HFFc6 (cell line): ENCODE measurements around the gene PEX3. TPM values are rescaled to one million over a fixed set of nuclear protein-coding genes. Genes with fewer than 3 reads are reported as not detected.
"Not testable (repeated sequence)": the region's sequence is repeated elsewhere in the genome, so short reads cannot be mapped to it uniquely, and the experiment has no call there.

Source experiments
- DNase-seq: peaks from one replicate; pipeline ENCODE4 v3.0.0-alpha.2; 2018
- H3K27ac Mint-ChIP-seq: 2 replicates; pipeline ENCODE4 v1.8.0; 2020; ENCODE audit warnings: mild to moderate bottlenecking, mixed read lengths
- H3K27me3 Mint-ChIP-seq: 2 replicates; pipeline ENCODE4 v1.8.0; 2021; ENCODE audit warnings: mild to moderate bottlenecking, moderate library complexity, mixed read lengths; ENCODE audit not compliant: insufficient read depth
- H3K36me3 Mint-ChIP-seq: 2 replicates; pipeline ENCODE4 v1.8.0; 2021; ENCODE audit warnings: low read depth, mixed read lengths
- H3K4me1 Mint-ChIP-seq: 2 replicates; pipeline ENCODE4 v1.8.0; 2020; ENCODE audit warnings: low read depth, mixed read lengths
- H3K4me3 Mint-ChIP-seq: 2 replicates; pipeline ENCODE4 v1.8.0; 2020; ENCODE audit warnings: mild to moderate bottlenecking, moderate library complexity, mixed read lengths
- H3K9me3 Mint-ChIP-seq: 2 replicates; pipeline ENCODE4 v1.8.0; 2020; ENCODE audit warnings: mild to moderate bottlenecking, mixed read lengths
- total RNA-seq, 6 experiments: library from RNA; stranded (reverse); fragmentation: NEBNext Ultra II Directional; extraction: Animal tissue kit (Norgen Biotek cat#: 25700); gene quantifications; 2 replicates in 1 of 6; 3 replicates in 5 of 6; pipeline ENCODE4 v1.2.3, GENCODE V29; 2021
- TF ChIP-seq, protein P1 (sequence below): fragments of 200-600 bp; sonication (generic); IDR thresholded peaks from 2 replicates; pipeline ENCODE4 v1.5.0; 2021; ENCODE audit warnings: antibody characterized with exemption, mild to moderate bottlenecking

The PEX3 gene
- total RNA-seq, 6 experiments from 2014 or later = 18.7 to 23.7 (median 20.4) TPM

DNA sequence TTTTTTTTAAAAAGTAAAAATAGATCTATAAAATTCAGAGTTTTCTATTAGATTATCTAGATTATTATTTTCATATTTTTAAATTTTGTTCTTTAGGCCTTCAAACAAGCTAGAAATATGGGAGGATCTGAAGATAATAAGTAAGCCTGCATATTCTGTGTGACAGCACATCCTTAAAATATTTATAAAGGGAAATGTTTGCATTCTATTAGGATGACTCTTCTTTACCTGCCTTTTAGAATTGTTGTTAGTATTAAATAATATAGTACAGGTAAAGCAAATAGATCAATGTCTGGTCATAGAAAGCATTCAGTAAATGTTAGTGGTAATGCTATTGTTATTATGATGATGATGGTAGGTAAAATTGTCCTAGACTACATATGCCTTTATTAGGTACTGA is 17.4 kb downstream of the PEX3 start:
- H3K27ac Mint-ChIP-seq = no peak overlapping the region
- no peaks in the 10 kb centered on the region for H3K27me3 Mint-ChIP-seq
- TF ChIP-seq, protein P1, sequence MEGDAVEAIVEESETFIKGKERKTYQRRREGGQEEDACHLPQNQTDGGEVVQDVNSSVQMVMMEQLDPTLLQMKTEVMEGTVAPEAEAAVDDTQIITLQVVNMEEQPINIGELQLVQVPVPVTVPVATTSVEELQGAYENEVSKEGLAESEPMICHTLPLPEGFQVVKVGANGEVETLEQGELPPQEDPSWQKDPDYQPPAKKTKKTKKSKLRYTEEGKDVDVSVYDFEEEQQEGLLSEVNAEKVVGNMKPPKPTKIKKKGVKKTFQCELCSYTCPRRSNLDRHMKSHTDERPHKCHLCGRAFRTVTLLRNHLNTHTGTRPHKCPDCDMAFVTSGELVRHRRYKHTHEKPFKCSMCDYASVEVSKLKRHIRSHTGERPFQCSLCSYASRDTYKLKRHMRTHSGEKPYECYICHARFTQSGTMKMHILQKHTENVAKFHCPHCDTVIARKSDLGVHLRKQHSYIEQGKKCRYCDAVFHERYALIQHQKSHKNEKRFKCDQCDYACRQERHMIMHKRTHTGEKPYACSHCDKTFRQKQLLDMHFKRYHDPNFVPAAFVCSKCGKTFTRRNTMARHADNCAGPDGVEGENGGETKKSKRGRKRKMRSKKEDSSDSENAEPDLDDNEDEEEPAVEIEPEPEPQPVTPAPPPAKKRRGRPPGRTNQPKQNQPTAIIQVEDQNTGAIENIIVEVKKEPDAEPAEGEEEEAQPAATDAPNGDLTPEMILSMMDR = no peak
- no peaks in the 10 kb centered on the region for H3K9me3 Mint-ChIP-seq
- H3K4me1 Mint-ChIP-seq = no peaks in the 10 kb centered on the region
- peaks cover 5% of the 10 kb centered on the region; the same call in 1 of the 2 replicates for H3K36me3 Mint-ChIP-seq
- no peak for DNase-seq
- no peak overlapping the region for H3K4me3 Mint-ChIP-seq

DNA sequence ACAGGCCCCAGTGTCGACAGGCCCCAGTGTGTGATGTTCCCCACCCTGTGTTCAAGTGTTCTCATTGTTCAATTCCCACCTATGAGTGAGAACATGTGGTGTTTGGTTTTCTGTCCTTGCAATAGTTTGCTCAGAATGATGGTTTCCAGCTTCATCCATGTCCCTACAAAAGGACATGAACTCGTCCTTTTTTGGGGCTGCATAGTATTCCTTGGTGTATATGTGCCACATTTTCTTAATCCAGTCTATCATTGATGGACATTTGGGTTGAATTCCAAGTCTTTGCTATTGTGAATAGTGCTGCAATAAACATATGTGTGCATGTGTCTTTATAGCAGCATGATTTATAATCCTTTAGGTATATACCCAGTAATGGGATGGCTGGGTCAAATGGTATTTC is 18.2 kb downstream of the PEX3 start:
- not testable (repeated sequence) for H3K27ac Mint-ChIP-seq, H3K4me1 Mint-ChIP-seq, H3K27me3 Mint-ChIP-seq, H3K9me3 Mint-ChIP-seq, H3K4me3 Mint-ChIP-seq, DNase-seq, H3K36me3 Mint-ChIP-seq

DNA sequence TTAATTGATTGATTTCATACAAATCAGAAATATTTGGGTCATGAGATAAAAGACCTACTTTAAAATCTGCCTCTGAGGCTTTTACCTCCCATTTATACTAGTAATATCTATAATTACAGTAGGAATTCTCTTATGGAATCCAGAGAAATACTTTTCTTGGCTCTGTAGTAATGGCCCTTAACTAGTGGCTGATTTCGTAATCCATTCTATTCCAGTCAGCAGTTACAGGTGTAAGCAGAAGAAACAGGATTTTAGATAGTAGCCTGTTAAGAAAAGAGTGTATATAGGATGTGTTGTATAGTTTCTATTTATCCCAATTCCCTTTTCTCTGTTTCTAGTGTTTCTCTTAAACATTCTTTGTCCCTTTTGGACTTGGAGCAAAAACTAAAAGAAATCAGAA is 21.2 kb downstream of the PEX3 start:
- TF ChIP-seq, protein P1 = no peak
- Mint-ChIP-seq H3K9me3 (no peaks in the 10 kb centered on the region), H3K27ac (no peak overlapping the region), H3K36me3 (peaks cover 23% of the 10 kb centered on the region), H3K27me3 (no peaks in the 10 kb centered on the region), H3K4me1 (no peaks in the 10 kb centered on the region), H3K4me3 (no peak overlapping the region)
- no peak for DNase-seq

DNA sequence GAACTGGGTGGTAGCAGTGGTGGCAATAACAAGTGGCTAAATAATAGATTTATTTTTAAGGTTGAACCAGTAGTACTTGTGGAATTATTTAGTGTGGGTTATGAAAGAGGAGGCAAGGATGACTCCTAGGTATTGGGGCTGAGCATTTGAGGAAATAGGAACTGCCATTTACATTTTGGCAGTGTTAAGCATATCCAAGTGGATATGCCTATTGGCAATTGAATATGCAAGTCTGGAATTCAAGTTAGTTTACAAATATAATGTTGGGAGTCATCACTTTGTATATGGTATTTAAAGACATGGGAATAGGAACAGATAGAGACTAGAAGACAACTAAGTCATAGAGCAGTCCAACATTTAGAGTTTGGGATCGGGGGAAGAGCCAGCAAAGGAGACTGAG is 25.9 kb downstream of the PEX3 start:
- Mint-ChIP-seq H3K27ac (no peak overlapping the region), H3K4me1 (no peaks in the 10 kb centered on the region), H3K27me3 (no peaks in the 10 kb centered on the region), H3K36me3 (peaks cover 25% of the 10 kb centered on the region), H3K4me3 (no peak overlapping the region), H3K9me3 (no peaks in the 10 kb centered on the region)
- TF ChIP-seq, protein P1 = no peak
- DNase-seq = no peak

DNA sequence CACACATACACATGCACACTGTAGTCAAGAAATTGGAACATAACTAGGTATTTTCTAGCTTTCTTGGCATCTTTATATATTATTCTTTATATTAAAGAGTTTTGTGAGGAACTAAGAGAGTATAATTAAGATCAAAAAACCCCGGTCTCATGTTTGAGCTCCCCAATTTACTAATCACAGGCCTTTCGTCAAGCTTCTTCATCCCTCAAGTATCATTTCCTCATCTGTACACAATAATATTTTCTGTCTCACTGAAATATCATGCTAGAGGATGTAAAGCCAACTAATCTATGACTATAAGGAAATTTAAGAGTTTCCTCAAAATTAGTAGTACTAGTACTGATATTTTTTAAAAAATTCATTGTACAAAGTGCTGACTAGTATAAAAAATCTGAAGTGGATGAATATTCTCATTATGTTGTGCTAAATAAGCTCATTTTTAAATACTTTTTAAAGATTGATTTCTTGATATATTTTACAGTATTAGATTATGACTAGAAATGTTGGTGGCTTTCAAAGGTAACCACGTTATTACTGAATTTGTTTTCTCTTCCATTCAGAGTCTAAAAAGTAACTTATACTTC is 28.0 kb downstream of the PEX3 start:
- DNase-seq = no peak
- Mint-ChIP-seq H3K4me3 (no peak overlapping the region), H3K4me1 (peaks cover 18% of the 10 kb centered on the region), H3K36me3 (peaks cover 20% of the 10 kb centered on the region), H3K9me3 (no peaks in the 10 kb centered on the region), H3K27ac (no peak overlapping the region), H3K27me3 (no peaks in the 10 kb centered on the region)
- TF ChIP-seq, protein P1 = no peak

DNA sequence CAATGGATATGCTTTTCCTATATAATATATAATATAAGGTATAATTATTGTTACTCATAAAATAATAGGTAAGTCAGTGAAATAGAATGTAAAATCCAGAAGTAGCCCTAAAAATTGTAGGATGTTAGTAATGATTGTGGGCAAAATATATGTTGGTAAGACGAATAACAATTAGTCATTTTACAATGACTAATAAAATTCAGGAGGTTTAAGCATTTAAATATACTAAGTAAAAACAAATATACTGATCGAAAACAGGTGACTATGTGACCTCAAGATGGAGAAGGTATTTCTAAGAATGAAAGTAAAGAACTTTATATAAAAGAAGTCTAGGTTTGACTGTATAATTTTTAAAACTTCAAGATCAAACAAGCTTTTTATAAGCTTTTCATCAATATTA is 32.0 kb downstream of the PEX3 start:
- Mint-ChIP-seq H3K4me1 (peaks cover 28% of the 10 kb centered on the region), H3K9me3 (no peaks in the 10 kb centered on the region), H3K27ac (no peak overlapping the region), H3K4me3 (peak overlapping the region; percentile 38; the same call in 1 of the 2 replicates), H3K36me3 (0 out of 2 replicates have a peak, but pooled peaks cover 6% of the 10 kb centered on the region), H3K27me3 (no peaks in the 10 kb centered on the region)
- TF ChIP-seq, protein P1 = no peak
- DNase-seq = peak; percentile 7
